Tibial nerve (tissue), 4 donors: ENCODE data around the gene EIF3B.
"Not testable (repeated sequence)": the region's sequence is repeated elsewhere in the genome, so short reads cannot be mapped to it uniquely, and the experiment has no call there.

Experiments
- EP300 ChIP-seq, 2 donors: sonication (generic); formaldehyde crosslinking; IDR thresholded peaks; one replicate each; pipeline ENCODE4 v1.6.1; 2017; ENCODE audit warnings: antibody characterized with exemption in 2 of 2, mild to moderate bottlenecking in 1 of 2
- TF ChIP-seq, protein P1 (sequence below), 5 experiments: fragments of 200-600 bp in 3 of 5; fragments of 450-650 bp in 2 of 5; sonication (generic) in 3 of 5; IDR thresholded peaks; one replicate each; pipeline ENCODE4 v1.5.1; 2016 to 2019; ENCODE audit warnings: antibody characterized with exemption in 5 of 5, mild to moderate bottlenecking in 3 of 5, moderate library complexity in 2 of 5

DNA sequence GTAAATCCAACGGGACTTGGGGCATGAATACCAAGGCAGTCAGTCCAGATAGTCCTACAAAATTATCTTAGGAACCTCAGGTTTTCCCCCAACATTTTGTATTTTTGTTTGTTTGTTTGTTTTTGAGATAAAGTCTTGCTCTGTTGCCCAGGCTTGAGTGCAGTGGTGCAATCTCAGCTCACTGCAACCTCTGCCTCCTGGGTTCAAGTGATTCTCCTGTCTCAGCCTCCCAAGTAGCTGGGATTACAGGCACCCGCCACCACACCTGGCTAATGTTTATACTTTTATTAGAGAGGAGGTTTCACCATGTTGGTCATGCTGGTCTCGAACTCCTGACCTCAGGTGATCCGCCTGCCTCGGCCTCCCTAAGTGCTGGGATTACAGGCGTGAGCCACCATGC is 49.4 kb upstream of the EIF3B start:
- TF ChIP-seq, protein P1, sequence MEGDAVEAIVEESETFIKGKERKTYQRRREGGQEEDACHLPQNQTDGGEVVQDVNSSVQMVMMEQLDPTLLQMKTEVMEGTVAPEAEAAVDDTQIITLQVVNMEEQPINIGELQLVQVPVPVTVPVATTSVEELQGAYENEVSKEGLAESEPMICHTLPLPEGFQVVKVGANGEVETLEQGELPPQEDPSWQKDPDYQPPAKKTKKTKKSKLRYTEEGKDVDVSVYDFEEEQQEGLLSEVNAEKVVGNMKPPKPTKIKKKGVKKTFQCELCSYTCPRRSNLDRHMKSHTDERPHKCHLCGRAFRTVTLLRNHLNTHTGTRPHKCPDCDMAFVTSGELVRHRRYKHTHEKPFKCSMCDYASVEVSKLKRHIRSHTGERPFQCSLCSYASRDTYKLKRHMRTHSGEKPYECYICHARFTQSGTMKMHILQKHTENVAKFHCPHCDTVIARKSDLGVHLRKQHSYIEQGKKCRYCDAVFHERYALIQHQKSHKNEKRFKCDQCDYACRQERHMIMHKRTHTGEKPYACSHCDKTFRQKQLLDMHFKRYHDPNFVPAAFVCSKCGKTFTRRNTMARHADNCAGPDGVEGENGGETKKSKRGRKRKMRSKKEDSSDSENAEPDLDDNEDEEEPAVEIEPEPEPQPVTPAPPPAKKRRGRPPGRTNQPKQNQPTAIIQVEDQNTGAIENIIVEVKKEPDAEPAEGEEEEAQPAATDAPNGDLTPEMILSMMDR (IDR thresholded peaks at IDR 0.05), result not testable (repeated sequence)
- not testable (repeated sequence) for TF ChIP-seq EP300 (IDR thresholded peaks at IDR 0.05)
